GM20000 (cell line): Measurements from ENCODE around the gene C1orf232.
A peak's percentile ranks its signal among the peaks of the same experiment; 100 is the strongest.

ENCODE experiments used
- DNase-seq: peaks from one replicate; pipeline ENCODE4 v3.0.0; 2012; ENCODE audit warnings: low spot score
- TF ChIP-seq, protein P1 (sequence below): IDR thresholded peaks from 2 replicates; pipeline ENCODE4 v1.5.1; 2012; ENCODE audit warnings: mild to moderate bottlenecking, control low read depth; ENCODE audit errors: extremely low read depth, missing control alignments

The C1orf232 gene

DNA sequence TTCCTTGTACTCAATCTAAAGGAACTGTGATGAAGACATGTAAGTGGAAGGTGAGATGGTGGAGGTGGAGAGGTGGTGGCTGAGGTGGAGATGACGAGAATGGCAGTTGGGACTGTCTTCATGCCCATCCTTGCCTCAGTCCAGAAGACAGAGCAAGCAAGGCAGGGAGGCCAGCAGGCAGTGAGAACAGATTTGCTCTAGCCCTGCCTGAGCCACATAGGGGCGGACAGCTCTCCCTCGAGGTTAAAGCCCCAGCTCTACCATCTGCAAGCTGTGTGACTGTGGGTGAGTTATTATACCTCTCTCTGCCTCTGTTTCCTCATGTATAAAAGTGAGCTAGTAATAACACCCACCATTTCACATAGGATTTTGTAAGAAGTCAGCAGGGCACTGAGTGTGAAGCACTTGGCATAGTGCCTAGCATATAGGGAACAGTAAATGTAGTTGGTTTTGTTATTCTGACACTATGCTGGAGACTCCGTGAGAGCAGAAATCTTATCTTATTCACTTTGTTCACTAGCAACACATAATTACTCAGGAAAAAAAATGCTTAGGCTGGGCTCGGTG lies 14.7 kb downstream of the C1orf232 start:
- DNase-seq, result no peak
- TF ChIP-seq, protein P1, sequence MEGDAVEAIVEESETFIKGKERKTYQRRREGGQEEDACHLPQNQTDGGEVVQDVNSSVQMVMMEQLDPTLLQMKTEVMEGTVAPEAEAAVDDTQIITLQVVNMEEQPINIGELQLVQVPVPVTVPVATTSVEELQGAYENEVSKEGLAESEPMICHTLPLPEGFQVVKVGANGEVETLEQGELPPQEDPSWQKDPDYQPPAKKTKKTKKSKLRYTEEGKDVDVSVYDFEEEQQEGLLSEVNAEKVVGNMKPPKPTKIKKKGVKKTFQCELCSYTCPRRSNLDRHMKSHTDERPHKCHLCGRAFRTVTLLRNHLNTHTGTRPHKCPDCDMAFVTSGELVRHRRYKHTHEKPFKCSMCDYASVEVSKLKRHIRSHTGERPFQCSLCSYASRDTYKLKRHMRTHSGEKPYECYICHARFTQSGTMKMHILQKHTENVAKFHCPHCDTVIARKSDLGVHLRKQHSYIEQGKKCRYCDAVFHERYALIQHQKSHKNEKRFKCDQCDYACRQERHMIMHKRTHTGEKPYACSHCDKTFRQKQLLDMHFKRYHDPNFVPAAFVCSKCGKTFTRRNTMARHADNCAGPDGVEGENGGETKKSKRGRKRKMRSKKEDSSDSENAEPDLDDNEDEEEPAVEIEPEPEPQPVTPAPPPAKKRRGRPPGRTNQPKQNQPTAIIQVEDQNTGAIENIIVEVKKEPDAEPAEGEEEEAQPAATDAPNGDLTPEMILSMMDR, result no peak

DNA sequence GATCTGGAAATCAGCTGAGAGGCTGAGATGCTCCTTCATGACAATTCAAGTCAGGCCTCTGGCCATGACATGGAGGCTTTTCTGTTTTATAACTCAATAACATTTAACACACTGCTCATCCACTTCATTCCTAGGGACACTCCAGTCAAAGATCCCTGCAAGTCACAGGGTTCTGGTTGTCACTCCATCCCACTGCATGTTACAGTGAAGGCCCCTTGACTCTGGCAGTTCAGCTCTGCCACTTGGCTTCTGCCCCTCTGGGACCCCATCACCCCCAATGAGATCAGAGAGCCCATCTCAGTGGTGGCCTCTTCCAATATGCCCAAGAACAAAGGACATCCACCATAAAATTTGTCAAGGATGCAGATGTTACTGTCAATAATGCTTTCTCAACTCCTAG lies 19.9 kb downstream of the C1orf232 start:
- TF ChIP-seq, protein P1, result no peak
- no peak for DNase-seq

DNA sequence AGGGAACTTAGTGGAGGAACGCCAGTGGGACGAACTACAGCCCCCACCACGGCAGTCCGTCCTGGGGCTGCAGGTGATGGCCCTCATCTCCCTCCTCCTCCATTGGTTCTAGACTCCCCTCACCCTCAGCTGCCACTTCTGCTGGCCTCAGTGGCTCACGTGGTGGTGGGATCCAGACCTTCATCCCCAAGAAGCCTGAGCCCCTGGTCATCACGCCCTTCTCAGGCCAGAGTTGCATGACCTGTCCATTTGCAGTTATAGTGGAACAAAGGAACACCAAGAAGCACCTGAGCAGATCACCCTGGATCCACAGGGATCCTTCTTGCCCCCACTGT lies 22.8 kb downstream of the C1orf232 start:
- TF ChIP-seq, protein P1, result no peak
- DNase-seq, result no peak

DNA sequence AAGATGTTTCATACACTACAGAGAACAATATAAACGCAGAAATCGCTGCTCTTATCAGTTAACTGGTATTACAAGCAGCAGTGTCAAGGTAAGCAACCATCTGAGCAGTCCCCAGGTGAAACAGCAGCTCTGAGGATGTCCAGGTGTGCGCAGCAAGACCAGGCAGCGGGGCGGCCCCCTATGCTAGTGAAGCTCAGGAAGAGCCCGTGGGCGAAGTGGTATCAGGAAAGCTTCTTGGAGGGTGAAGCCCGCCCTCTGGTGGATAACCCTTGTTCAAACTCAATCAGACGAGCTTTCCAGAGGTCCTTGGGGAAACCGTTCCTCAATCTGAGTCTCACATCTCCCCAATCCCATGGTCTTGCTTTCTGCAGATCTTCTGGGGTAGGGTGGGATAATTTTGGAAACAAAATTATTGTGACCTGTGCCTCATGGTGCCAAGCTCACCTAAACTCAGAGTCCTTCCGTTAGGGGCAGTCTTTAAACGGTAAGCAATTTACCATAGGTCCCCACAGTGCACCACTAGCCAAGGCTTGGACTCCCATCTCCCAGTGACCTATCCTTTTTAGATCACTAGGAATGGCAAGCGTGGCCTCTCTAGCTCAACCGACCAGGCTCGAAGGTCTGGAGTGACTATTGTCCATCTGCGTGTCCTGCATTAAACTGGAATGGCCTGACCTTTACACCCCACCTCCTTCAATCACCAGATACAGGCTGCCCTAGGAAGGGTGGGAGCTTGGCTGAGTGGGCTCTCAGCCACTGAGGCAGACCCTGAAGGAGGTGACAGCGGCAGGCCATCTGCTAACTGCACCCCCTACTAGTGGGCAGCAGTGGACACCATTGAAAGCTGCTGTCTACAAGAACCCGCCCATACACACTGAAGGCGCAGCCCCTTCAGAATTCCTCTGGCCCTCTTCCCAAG lies 23.5 kb downstream of the C1orf232 start:
- TF ChIP-seq, protein P1, result peak; percentile 39
- peak; percentile 75 for DNase-seq

DNA sequence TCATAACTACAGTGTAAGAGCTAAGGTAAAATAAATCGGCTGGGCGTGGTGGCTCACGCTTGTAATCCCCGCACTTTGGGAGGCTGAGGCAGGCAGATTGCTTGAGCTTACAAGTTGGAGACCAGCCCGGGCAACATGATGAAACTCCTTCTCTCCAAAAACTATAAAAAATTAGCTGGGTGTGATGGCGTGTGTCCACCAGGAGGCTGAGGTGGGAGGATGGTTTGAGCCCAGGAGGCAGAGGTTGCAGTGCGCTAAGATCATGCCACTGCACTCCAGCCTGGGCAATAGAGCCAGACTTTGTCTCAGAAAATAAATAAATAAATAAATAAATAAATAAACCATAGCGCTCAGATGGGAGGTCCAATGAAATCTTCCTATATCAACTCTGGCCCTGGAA lies 26.6 kb downstream of the C1orf232 start:
- TF ChIP-seq, protein P1, result no peak
- DNase-seq, result no peak

DNA sequence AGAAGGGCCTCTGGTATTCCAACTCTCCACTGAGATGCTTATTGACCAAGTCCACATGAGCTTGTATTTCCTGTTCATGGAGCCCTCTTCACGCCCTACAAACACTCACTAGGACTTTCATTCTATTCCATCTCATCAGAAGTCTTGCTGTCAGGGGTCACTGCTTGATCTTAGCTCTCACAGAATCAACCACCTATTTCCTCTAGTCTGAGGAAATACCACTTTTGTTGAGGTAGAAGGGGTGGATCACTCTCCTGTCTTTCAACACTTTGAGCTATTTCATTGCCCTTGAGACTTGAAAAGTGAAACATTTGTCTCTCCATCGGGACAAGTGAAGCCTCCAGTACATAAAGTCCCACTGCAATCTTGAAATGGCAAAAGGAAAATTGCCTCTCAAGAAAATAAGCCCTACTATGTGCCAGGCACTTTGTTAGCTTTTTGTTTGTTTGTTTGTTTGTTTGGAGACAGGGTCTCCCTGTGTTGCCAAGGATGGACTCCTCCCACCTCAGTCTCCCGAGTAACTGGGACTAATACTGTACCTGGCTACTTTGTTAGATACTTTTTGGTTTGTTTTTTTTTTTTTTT lies 29.7 kb downstream of the C1orf232 start:
- DNase-seq, result no peak
- TF ChIP-seq, protein P1, result no peak

DNA sequence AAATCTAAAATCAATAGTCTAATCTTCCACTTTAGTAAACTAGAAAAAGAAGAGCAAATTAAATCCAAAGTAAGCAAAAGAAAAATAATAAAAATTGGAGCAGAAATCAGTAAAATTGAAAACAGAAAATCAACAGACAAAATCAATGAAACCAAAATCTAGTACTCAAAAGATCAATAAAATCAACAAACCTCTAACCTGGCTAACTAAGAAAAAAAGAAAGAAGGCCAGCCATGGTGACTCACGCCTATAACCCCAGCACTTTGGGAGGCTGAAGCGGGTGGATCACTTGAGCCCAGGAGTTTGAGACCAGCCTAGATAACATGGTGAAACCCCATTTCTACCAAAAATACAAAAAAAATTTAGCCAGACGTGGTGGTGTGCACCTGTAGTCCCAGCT lies 34.3 kb downstream of the C1orf232 start:
- TF ChIP-seq, protein P1, result no peak

More for the DNA sequence above, 34.3 kb downstream of the C1orf232 start:
- DNase-seq, result no peak
